K562 (cell line): ENCODE results near the gene ZFHX2.

Source experiments
- POLR2AphosphoS5 ChIP-seq: IDR thresholded peaks from 2 replicates; pipeline ENCODE4 v1.6.1; 2011; ENCODE audit warnings: mild to moderate bottlenecking, low read depth, low read length, moderate library complexity; ENCODE audit not compliant: control insufficient read depth, insufficient read depth
- RAD21 ChIP-seq, 2 experiments: fragments of 250-450 bp in 1 of 2; fragments of 450-650 bp in 1 of 2; sonication (Bioruptor Pico) in 1 of 2; formaldehyde crosslinking in 1 of 2; IDR thresholded peaks in 1 of 2; conservative IDR thresholded peaks in 1 of 2; 2 replicates each; pipeline versions ENCODE4 v1.4.0 to v1.8.0; 2020 to 2022; ENCODE audit warnings: mild to moderate bottlenecking in 2 of 2, moderate library complexity in 1 of 2

DNA sequence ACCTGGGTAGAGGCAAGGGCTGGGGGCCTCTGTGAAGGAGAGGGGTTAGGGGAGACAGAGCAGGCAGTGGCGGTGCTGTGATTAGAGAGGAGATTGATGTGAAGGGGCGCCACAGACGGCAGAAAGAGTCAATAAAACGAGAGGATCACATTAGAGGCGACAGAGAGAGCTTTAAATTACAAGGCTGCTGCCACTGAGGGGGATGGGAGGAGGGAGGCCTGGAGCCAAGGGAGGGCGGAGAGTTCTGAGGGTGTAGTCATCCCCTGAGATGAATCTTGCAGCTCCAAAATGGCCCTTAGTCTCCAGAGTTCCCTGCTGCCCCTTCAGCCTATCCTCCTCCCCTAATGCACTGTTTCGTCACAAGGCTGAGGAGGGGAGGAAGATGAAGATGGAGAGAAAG is 12.8 kb downstream of the ZFHX2 start:
- TF ChIP-seq POLR2AphosphoS5 = no peak
- no peak for TF ChIP-seq RAD21 (CRISPR knock-in tag; conservative IDR thresholded peaks at IDR 0.05 in 1 of 2, IDR thresholded peaks at IDR 0.05 in 1 of 2)
